MM.1S (cell line): ENCODE data around the gene USP12.

ENCODE experiments used
- DNase-seq: peaks from one replicate; pipeline ENCODE4 v3.0.0-alpha.2; 2015
- H2AFZ ChIP-seq: fragments of 300-600 bp; sonication (generic); 2 replicates; pipeline ENCODE4 v1.6.0; 2016; ENCODE audit warnings: antibody characterized with exemption, low read length
- H3F3A ChIP-seq: fragments of 300-600 bp; sonication (generic); 2 replicates; pipeline ENCODE4 v1.6.1; 2016; ENCODE audit warnings: mild to moderate bottlenecking, antibody characterized with exemption, low read length, moderate library complexity, mixed read lengths; ENCODE audit not compliant: insufficient read depth
- H3K27ac ChIP-seq: fragments of 300-600 bp; sonication (generic); 2 replicates; pipeline ENCODE4 v1.5.1; 2016; ENCODE audit warnings: mild to moderate bottlenecking, low read length
- H3K27me3 ChIP-seq: fragments of 300-600 bp; sonication (generic); replicated peaks from 2 replicates; pipeline ENCODE4 v1.6.0; 2016; ENCODE audit warnings: low read length; ENCODE audit not compliant: insufficient read depth
- H3K36me3 ChIP-seq: fragments of 300-600 bp; sonication (generic); replicated peaks from 2 replicates; pipeline ENCODE4 v1.6.1; 2016; ENCODE audit warnings: mild to moderate bottlenecking, low read length, mixed read lengths; ENCODE audit not compliant: insufficient read depth
- H3K4me1 ChIP-seq: fragments of 300-600 bp; sonication (generic); 2 replicates; pipeline ENCODE4 v1.6.1; 2016; ENCODE audit warnings: low read length, mixed read lengths
- H3K4me2 ChIP-seq: fragments of 300-600 bp; sonication (generic); 2 replicates; pipeline ENCODE4 v1.6.0; 2016; ENCODE audit warnings: low read depth, low read length
- H3K4me3 ChIP-seq: fragments of 300-600 bp; sonication (generic); 2 replicates; pipeline ENCODE4 v1.5.1; 2016; ENCODE audit warnings: low read length, mixed read lengths
- H3K79me2 ChIP-seq: fragments of 300-600 bp; sonication (generic); 2 replicates; pipeline ENCODE4 v1.6.1; 2016; ENCODE audit warnings: mixed run types, low read length, mixed read lengths
- H3K9ac ChIP-seq: fragments of 300-600 bp; sonication (generic); 2 replicates; pipeline ENCODE4 v1.6.1; 2016; ENCODE audit warnings: low read length, mixed read lengths
- H3K9me2 ChIP-seq: fragments of 300-600 bp; sonication (generic); replicated peaks from 2 replicates; pipeline ENCODE4 v1.6.1; 2016; ENCODE audit warnings: mild to moderate bottlenecking, low read length, mixed read lengths; ENCODE audit not compliant: insufficient read depth
- H3K9me3 ChIP-seq: fragments of 300-600 bp; sonication (generic); replicated peaks from 2 replicates; pipeline ENCODE4 v1.6.1; 2016; ENCODE audit warnings: mild to moderate bottlenecking, low read length, mixed read lengths; ENCODE audit not compliant: insufficient read depth
- H4K20me1 ChIP-seq: fragments of 300-600 bp; sonication (generic); 2 replicates; pipeline ENCODE4 v1.6.1; 2016; ENCODE audit warnings: mild to moderate bottlenecking, low read length, moderate library complexity, mixed read lengths; ENCODE audit not compliant: insufficient read depth
- EZH2 ChIP-seq: fragments of 300-600 bp; sonication (generic); optimal IDR thresholded peaks from 2 replicates; pipeline ENCODE3; 2017; ENCODE audit warnings: low read depth, mild to moderate bottlenecking, antibody characterized with exemption, low read length, mixed read lengths
- EZH2phosphoT487 ChIP-seq: fragments of 300-600 bp; sonication (generic); IDR thresholded peaks from 2 replicates; pipeline ENCODE4 v1.6.1; 2018; ENCODE audit warnings: antibody characterized with exemption, low read length
- TF ChIP-seq, protein P1 (sequence below): fragments of 300-600 bp; sonication (generic); IDR thresholded peaks from 2 replicates; pipeline ENCODE4 v1.5.1; 2016; ENCODE audit warnings: antibody characterized with exemption, low read length, mixed read lengths

USP12 gene

DNA sequence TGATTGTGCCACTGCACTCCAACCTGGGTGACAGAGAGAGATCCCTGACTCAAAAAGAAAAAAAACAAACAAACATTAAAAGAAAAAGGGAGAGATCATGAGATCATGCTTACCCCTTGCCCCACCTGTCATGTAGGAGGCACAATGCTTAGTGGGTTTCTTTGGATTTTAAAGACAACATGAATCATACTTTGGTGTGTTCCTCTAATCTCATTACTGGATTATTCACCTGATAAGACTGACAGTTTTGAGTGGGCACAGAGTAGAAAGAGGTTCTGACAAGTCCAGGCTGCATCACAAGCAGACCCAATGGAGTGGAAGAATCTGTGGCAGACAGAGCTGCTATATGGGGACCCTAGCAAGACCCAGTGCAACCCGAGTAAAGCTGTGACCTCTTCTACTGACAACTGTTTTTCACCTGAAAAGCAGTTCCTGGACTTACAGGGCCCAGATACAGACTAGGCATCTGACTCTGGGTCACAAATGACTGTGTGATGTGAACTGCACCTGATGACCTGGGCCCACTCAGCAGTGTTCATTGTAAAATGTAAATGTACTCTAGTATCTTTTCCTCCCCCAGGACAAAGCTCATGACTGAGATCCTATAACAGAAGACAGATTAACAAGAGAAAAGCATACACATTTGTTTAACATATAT, 28.9 kb upstream of the USP12 start:
- Histone ChIP-seq H3K79me2 (no peaks in the 10 kb centered on the region), H3K27me3 (no peaks in the 10 kb centered on the region), H3F3A (no peaks in the 10 kb centered on the region), H3K9me3 (no peaks in the 10 kb centered on the region), H3K4me2 (no peak overlapping the region), H4K20me1 (no peaks in the 10 kb centered on the region), H3K4me1 (no peaks in the 10 kb centered on the region), H3K4me3 (no peak overlapping the region), H3K27ac (no peak overlapping the region), H3K9ac (no peak overlapping the region), H2AFZ (no peak overlapping the region), H3K36me3 (no peaks in the 10 kb centered on the region), H3K9me2 (no peaks in the 10 kb centered on the region)
- no peak for DNase-seq
- TF ChIP-seq, protein P1, sequence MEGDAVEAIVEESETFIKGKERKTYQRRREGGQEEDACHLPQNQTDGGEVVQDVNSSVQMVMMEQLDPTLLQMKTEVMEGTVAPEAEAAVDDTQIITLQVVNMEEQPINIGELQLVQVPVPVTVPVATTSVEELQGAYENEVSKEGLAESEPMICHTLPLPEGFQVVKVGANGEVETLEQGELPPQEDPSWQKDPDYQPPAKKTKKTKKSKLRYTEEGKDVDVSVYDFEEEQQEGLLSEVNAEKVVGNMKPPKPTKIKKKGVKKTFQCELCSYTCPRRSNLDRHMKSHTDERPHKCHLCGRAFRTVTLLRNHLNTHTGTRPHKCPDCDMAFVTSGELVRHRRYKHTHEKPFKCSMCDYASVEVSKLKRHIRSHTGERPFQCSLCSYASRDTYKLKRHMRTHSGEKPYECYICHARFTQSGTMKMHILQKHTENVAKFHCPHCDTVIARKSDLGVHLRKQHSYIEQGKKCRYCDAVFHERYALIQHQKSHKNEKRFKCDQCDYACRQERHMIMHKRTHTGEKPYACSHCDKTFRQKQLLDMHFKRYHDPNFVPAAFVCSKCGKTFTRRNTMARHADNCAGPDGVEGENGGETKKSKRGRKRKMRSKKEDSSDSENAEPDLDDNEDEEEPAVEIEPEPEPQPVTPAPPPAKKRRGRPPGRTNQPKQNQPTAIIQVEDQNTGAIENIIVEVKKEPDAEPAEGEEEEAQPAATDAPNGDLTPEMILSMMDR, result no peak
- TF ChIP-seq EZH2phosphoT487 (no peak), EZH2 (no peak)

DNA sequence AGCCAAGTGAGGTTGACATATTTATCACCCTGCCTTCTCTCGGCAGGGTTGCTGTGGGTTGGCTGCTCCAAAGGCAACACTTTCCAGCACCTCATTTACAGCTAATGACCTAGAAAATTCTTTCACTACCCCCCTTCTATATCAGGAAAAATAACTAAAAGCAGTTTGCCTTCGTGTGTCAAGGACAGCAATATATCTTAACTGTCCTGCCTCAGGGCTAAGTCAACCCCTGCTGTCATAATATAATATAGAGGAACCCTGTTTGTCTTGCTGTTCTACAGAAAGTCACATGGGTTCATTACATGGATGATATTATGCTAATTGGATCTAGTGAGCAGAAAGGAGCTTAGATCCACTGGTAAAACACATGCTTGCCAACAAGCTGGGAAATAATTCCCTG, 28.1 kb upstream of the USP12 start:
- Histone ChIP-seq H4K20me1 (no peaks in the 10 kb centered on the region), H3K4me2 (no peak overlapping the region), H3K27ac (no peak overlapping the region), H3K4me3 (no peak overlapping the region), H2AFZ (no peak overlapping the region), H3K27me3 (no peaks in the 10 kb centered on the region), H3K79me2 (no peaks in the 10 kb centered on the region), H3K4me1 (no peaks in the 10 kb centered on the region), H3K9me3 (no peaks in the 10 kb centered on the region), H3F3A (no peaks in the 10 kb centered on the region), H3K36me3 (no peaks in the 10 kb centered on the region), H3K9ac (no peak overlapping the region), H3K9me2 (no peaks in the 10 kb centered on the region)
- TF ChIP-seq EZH2phosphoT487 (no peak), EZH2 (no peak)
- TF ChIP-seq, protein P1, result no peak
- no peak for DNase-seq

DNA sequence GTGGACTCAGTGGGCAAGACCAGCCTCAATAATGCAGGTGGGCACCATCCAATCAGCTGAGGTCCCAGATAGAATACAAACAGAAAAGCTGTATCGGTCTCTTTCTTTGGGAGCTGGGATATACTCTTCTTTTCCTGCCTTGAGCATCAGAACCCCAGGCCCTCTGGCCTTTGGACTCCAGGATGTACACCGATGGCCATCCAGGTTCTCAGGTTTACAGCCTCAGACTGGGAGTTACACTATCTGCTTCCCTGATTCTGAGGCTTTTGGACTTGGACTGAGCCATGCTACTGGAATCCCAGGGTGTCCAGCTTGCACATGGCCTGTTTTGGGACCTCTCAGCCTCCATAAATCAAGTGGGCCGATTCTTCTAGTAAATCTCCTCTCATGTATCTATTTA, 27.6 kb upstream of the USP12 start:
- no peaks in the 10 kb centered on the region for H3K79me2 ChIP-seq
- H3K4me2 ChIP-seq, result no peak overlapping the region
- no peak overlapping the region for H3K27ac ChIP-seq
- no peak for TF ChIP-seq EZH2phosphoT487
- TF ChIP-seq EZH2, result no peak
- TF ChIP-seq, protein P1, result no peak
- H3F3A ChIP-seq, result no peaks in the 10 kb centered on the region
- no peaks in the 10 kb centered on the region for H4K20me1 ChIP-seq
- no peaks in the 10 kb centered on the region for H3K27me3 ChIP-seq
- no peaks in the 10 kb centered on the region for H3K9me2 ChIP-seq
- no peaks in the 10 kb centered on the region for H3K4me1 ChIP-seq
- DNase-seq, result no peak
- no peak overlapping the region for H2AFZ ChIP-seq
- H3K9ac ChIP-seq, result no peak overlapping the region
- H3K4me3 ChIP-seq, result no peak overlapping the region
- no peaks in the 10 kb centered on the region for H3K9me3 ChIP-seq
- H3K36me3 ChIP-seq, result no peaks in the 10 kb centered on the region
